GM12878 (cell line): Measurements from ENCODE around the gene VMP1. TPM values are rescaled to one million over a fixed set of nuclear protein-coding genes. Genes with fewer than 3 reads are reported as not detected.

Experiments used
- ATAC-seq: fragments of 200-7000 bp; cut with Tn5 transposase; 3 replicates; pipeline ENCODE4 v1.9.1; 2020; ENCODE audit warnings: mild to moderate bottlenecking, moderate library complexity
- BruUV-seq: library from RNA; stranded (reverse); fragments of 400-500 nt; replicated peaks from 2 replicates; lab custom pipeline; 2021; lab: Mats Ljungman, UMichigan
- CTCF ChIA-PET: fragments of 300-600 bp; sonication (Branson Sonifier 250); formaldehyde crosslinking; extraction: SDS; loops from one replicate; lab custom pipeline; 2021; ENCODE audit warnings: inconsistent platforms; lab: Yijun Ruan, JAX
- POLR2A ChIA-PET: fragments of 350-600 bp; formaldehyde crosslinking; extraction: SDS; loops from one replicate; lab custom pipeline; 2021; ENCODE audit warnings: inconsistent platforms; lab: Charles Lee
- RAD21 ChIA-PET: fragments of 300-600 bp; sonication (Branson Sonifier 250); formaldehyde crosslinking; loops from one replicate; lab custom pipeline; 2023; ENCODE audit warnings: antibody characterized with exemption; ENCODE audit not compliant: unreplicated experiment; lab: Charles Lee
- SMC1A ChIA-PET: fragments of 300-600 bp; sonication (Branson Sonifier 250); formaldehyde crosslinking; loops from one replicate; lab custom pipeline; 2023; ENCODE audit not compliant: unreplicated experiment, uncharacterized antibody; lab: Charles Lee
- DNase-seq: peaks from one replicate; pipeline ENCODE4 v3.0.0-alpha.2; 2011; ENCODE audit warnings: low read depth, low spot score
- FAIRE-seq: peaks from 3 replicates; lab custom pipeline; 2011; peaks lifted over from hg19 to GRCh38; lab: Jason Lieb, UNC
- H2AFZ ChIP-seq: 2 replicates; pipeline ENCODE4 v1.6.0; 2011; ENCODE audit warnings: low read depth, low read length, control low read depth; ENCODE audit not compliant: control insufficient read depth
- H3K27ac ChIP-seq: 2 replicates; pipeline ENCODE4 v1.5.1; 2011; ENCODE audit warnings: control low read depth; ENCODE audit not compliant: control insufficient read depth, insufficient read depth
- H3K27me3 ChIP-seq, 2 experiments: replicated peaks in 1 of 2; 2 replicates each; pipeline versions ENCODE4 v1.6.0 to v1.6.1; 2011; ENCODE audit warnings: low read length in 1 of 2; ENCODE audit not compliant: control insufficient read depth in 2 of 2, insufficient read depth in 2 of 2
- H3K36me3 ChIP-seq, 2 experiments: 2 replicates each; pipeline ENCODE4 v1.5.1; 2011; ENCODE audit warnings: low read length in 1 of 2; ENCODE audit not compliant: control insufficient read depth in 2 of 2, insufficient read depth in 2 of 2
- H3K4me1 ChIP-seq: 2 replicates; pipeline ENCODE4 v1.6.1; 2011; ENCODE audit warnings: mild to moderate bottlenecking, low read length, moderate library complexity, mixed read lengths; ENCODE audit not compliant: control insufficient read depth, insufficient read depth
- H3K4me2 ChIP-seq: 2 replicates; pipeline ENCODE4 v1.6.0; 2011; ENCODE audit warnings: control low read depth; ENCODE audit not compliant: control insufficient read depth, insufficient read depth
- H3K4me3 ChIP-seq: fragments of 200-600 bp; sonication (generic); 2 replicates; pipeline ENCODE4 v1.5.1; 2016
- H3K79me2 ChIP-seq: 2 replicates; pipeline ENCODE4 v1.6.0; 2011; ENCODE audit warnings: low read length; ENCODE audit not compliant: control insufficient read depth, insufficient read depth
- H3K9ac ChIP-seq: 2 replicates; pipeline ENCODE4 v1.8.0; 2011; ENCODE audit warnings: low read length, control low read depth, mixed read lengths; ENCODE audit not compliant: control insufficient read depth, insufficient read depth
- H3K9me3 ChIP-seq: replicated peaks from 3 replicates; pipeline ENCODE4 v1.5.1; 2011; ENCODE audit warnings: mild to moderate bottlenecking, low read length; ENCODE audit not compliant: control insufficient read depth, insufficient read depth
- H4K20me1 ChIP-seq: 2 replicates; pipeline ENCODE4 v1.6.0; 2011; ENCODE audit not compliant: control insufficient read depth, insufficient read depth
- CBX5 ChIP-seq: sonication (generic); IDR thresholded peaks from 2 replicates; pipeline ENCODE4 v1.6.1; 2016; ENCODE audit warnings: low read depth, moderate library complexity, mild to moderate bottlenecking, inconsistent platforms
- CHD1 ChIP-seq: IDR thresholded peaks from 2 replicates; pipeline ENCODE4 v1.6.1; 2012; ENCODE audit warnings: low read depth, low read length, improper control_type of control experiment
- HCFC1 ChIP-seq: fragments of 150-350 bp; IDR thresholded peaks from 2 replicates; pipeline ENCODE4 v1.6.1; 2014; ENCODE audit warnings: low read length
- HDGF ChIP-seq: fragments of 450-650 bp; IDR thresholded peaks from 2 replicates; pipeline ENCODE4 v1.6.1; 2016; ENCODE audit warnings: antibody characterized with exemption
- NR2C2 ChIP-seq: IDR thresholded peaks from 2 replicates; pipeline ENCODE4 v1.6.1; 2011; ENCODE audit warnings: borderline replicate concordance, low read depth; ENCODE audit not compliant: control insufficient read depth, insufficient read length
- RUNX3 ChIP-seq: IDR thresholded peaks from 2 replicates; pipeline ENCODE4 v1.6.1; 2012; ENCODE audit warnings: low read length, inconsistent platforms
- ZBTB4 ChIP-seq: fragments of 450-650 bp; formaldehyde crosslinking; IDR thresholded peaks from 2 replicates; pipeline ENCODE4 v1.4.0; 2022; ENCODE audit warnings: mild to moderate bottlenecking, moderate library complexity
- ZNF622 ChIP-seq: fragments of 450-650 bp; IDR thresholded peaks from 2 replicates; pipeline ENCODE4 v1.6.1; 2017; ENCODE audit warnings: mild to moderate bottlenecking, inconsistent platforms
- in situ Hi-C: fragments of 300-500 bp; cut with MboI; formaldehyde crosslinking; loops from 9 replicates; pipeline ENCODE4 v1.14.3; 2018; ENCODE audit warnings: mixed read lengths
- intact Hi-C: fragments of 100-400 bp; cut with micrococcal nuclease; formaldehyde crosslinking; loops from one replicate; pipeline ENCODE4 v1.14.2; 2022; ENCODE audit not compliant: unreplicated experiment
- polyA plus RNA-seq, 11 experiments: library from polyadenylated mRNA; depleted of rRNA in 4 of 11; unstranded in 6 of 11; stranded (reverse) in 5 of 11; fragments of >200 nt; fragmentation: Nextera tagmentation in 4 of 11; fragmentation: Illumina TruSeq in 1 of 11; extraction: Ambion mirVana in 4 of 11; extraction: Trizol in 1 of 11; gene quantifications; 1 replicate in 1 of 11; 2 replicates in 10 of 11; pipeline versions ENCODE4 v1.2.1 to v1.2.3, GENCODE V29; 2011 to 2016; ENCODE audit warnings: inconsistent platforms in 2 of 11, missing spikeins in 2 of 11, low read depth in 1 of 11
- total RNA-seq, 4 experiments: library from RNA; depleted of rRNA in 3 of 4; stranded (reverse); fragments of >200 nt in 3 of 4; fragmentation: Illumina TruSeq in 1 of 4; extraction: Trizol in 1 of 4; gene quantifications; 2 replicates each; pipeline versions ENCODE4 v1.2.1 to v1.2.3, GENCODE V29; 2013 to 2021
- TF ChIP-seq, protein P1 (sequence below): fragments of 450-650 bp; IDR thresholded peaks from 2 replicates; pipeline ENCODE4 v1.6.1; 2018; ENCODE audit warnings: mild to moderate bottlenecking, low read depth, moderate library complexity; ENCODE audit not compliant: partially characterized antibody
- TF ChIP-seq, protein P2 (sequence below): fragments of 450-650 bp; IDR thresholded peaks from 2 replicates; pipeline ENCODE4 v1.6.1; 2017; ENCODE audit warnings: antibody characterized with exemption, mild to moderate bottlenecking, moderate library complexity
- TF ChIP-seq, protein P3 (sequence below): IDR thresholded peaks from 2 replicates; pipeline ENCODE4 v1.6.1; 2012; ENCODE audit warnings: low read length, inconsistent platforms

Gene VMP1
- total and polyA plus RNA-seq, 10 of the 15 experiments (the other 5 are each of a cell fraction or from before 2014, with no cell fraction given): 88.4 to 199 (median 132) TPM

- no TSS peak for BruUV-seq
- Histone ChIP-seq H3K36me3 (peaks cover 2 to 6% of the 10 kb centered on the region in 2 experiments; a peak in 1 of 4 replicates), H3K4me1 (peaks cover 4% of the 10 kb centered on the region; the same call in 1 of the 2 replicates), H3K4me3 (no peak overlapping the region), H3K4me2 (no peak overlapping the region), H3K27me3 (no peaks in the 10 kb centered on the region), H3K79me2 (no peaks in the 10 kb centered on the region), H4K20me1 (no peaks in the 10 kb centered on the region), H2AFZ (no peak overlapping the region), H3K9ac (no peak overlapping the region), H3K27ac (peak overlapping the region; percentile 47), H3K9me3 (no peaks in the 10 kb centered on the region; the same call in 1 of the 3 replicates)
- 0 out of 3 replicates have a peak, but pooled peaks have one; percentile 18 for ATAC-seq
- FAIRE-seq: no peak
- ChIA-PET SMC1A (interaction anchor here (0.8 to 5.6 kb wide), 13 partner anchors 10 to 131 kb away, joined by 3 to 74 read pairs (median 6); no protein-coding TSS in a partner anchor), RAD21 (interaction anchor here (0.7 to 5.6 kb wide), 10 partner anchors 10 to 129 kb away, joined by 3 to 51 read pairs (median 16); no protein-coding TSS in a partner anchor), CTCF (interaction anchor here (0.6 to 4.9 kb wide), 11 partner anchors 9 to 98 kb away, joined by 3 to 42 read pairs (median 7); no protein-coding TSS in a partner anchor), POLR2A (interaction anchor here (0.7 to 4.0 kb wide), 14 partner anchors 9 to 84 kb away, joined by 3 to 19 read pairs (median 4); no protein-coding TSS in a partner anchor)
- no peak for DNase-seq
- in situ Hi-C loops: no loop called here
- intact Hi-C loops: no loop called here
- TF ChIP-seq ZBTB4: no peak
- no peak for TF ChIP-seq HCFC1
- TF ChIP-seq ZNF622: no peak
- TF ChIP-seq HDGF: no peak
- TF ChIP-seq, protein P1, sequence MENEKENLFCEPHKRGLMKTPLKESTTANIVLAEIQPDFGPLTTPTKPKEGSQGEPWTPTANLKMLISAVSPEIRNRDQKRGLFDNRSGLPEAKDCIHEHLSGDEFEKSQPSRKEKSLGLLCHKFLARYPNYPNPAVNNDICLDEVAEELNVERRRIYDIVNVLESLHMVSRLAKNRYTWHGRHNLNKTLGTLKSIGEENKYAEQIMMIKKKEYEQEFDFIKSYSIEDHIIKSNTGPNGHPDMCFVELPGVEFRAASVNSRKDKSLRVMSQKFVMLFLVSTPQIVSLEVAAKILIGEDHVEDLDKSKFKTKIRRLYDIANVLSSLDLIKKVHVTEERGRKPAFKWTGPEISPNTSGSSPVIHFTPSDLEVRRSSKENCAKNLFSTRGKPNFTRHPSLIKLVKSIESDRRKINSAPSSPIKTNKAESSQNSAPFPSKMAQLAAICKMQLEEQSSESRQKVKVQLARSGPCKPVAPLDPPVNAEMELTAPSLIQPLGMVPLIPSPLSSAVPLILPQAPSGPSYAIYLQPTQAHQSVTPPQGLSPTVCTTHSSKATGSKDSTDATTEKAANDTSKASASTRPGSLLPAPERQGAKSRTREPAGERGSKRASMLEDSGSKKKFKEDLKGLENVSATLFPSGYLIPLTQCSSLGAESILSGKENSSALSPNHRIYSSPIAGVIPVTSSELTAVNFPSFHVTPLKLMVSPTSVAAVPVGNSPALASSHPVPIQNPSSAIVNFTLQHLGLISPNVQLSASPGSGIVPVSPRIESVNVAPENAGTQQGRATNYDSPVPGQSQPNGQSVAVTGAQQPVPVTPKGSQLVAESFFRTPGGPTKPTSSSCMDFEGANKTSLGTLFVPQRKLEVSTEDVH: no peak
- TF ChIP-seq, protein P2, sequence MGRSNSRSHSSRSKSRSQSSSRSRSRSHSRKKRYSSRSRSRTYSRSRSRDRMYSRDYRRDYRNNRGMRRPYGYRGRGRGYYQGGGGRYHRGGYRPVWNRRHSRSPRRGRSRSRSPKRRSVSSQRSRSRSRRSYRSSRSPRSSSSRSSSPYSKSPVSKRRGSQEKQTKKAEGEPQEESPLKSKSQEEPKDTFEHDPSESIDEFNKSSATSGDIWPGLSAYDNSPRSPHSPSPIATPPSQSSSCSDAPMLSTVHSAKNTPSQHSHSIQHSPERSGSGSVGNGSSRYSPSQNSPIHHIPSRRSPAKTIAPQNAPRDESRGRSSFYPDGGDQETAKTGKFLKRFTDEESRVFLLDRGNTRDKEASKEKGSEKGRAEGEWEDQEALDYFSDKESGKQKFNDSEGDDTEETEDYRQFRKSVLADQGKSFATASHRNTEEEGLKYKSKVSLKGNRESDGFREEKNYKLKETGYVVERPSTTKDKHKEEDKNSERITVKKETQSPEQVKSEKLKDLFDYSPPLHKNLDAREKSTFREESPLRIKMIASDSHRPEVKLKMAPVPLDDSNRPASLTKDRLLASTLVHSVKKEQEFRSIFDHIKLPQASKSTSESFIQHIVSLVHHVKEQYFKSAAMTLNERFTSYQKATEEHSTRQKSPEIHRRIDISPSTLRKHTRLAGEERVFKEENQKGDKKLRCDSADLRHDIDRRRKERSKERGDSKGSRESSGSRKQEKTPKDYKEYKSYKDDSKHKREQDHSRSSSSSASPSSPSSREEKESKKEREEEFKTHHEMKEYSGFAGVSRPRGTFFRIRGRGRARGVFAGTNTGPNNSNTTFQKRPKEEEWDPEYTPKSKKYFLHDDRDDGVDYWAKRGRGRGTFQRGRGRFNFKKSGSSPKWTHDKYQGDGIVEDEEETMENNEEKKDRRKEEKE: no peak
- no peak for TF ChIP-seq RUNX3
- TF ChIP-seq, protein P3, sequence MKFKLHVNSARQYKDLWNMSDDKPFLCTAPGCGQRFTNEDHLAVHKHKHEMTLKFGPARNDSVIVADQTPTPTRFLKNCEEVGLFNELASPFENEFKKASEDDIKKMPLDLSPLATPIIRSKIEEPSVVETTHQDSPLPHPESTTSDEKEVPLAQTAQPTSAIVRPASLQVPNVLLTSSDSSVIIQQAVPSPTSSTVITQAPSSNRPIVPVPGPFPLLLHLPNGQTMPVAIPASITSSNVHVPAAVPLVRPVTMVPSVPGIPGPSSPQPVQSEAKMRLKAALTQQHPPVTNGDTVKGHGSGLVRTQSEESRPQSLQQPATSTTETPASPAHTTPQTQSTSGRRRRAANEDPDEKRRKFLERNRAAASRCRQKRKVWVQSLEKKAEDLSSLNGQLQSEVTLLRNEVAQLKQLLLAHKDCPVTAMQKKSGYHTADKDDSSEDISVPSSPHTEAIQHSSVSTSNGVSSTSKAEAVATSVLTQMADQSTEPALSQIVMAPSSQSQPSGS: no peak
- TF ChIP-seq CHD1: no peak
- no peak for TF ChIP-seq CBX5
- no peak for TF ChIP-seq NR2C2
Measured at GRCh38 chr17:59762824-59763374, 55.4 kb downstream of the VMP1 start.
